Measurements from ENCODE around the gene LRRN2.

DNA sequence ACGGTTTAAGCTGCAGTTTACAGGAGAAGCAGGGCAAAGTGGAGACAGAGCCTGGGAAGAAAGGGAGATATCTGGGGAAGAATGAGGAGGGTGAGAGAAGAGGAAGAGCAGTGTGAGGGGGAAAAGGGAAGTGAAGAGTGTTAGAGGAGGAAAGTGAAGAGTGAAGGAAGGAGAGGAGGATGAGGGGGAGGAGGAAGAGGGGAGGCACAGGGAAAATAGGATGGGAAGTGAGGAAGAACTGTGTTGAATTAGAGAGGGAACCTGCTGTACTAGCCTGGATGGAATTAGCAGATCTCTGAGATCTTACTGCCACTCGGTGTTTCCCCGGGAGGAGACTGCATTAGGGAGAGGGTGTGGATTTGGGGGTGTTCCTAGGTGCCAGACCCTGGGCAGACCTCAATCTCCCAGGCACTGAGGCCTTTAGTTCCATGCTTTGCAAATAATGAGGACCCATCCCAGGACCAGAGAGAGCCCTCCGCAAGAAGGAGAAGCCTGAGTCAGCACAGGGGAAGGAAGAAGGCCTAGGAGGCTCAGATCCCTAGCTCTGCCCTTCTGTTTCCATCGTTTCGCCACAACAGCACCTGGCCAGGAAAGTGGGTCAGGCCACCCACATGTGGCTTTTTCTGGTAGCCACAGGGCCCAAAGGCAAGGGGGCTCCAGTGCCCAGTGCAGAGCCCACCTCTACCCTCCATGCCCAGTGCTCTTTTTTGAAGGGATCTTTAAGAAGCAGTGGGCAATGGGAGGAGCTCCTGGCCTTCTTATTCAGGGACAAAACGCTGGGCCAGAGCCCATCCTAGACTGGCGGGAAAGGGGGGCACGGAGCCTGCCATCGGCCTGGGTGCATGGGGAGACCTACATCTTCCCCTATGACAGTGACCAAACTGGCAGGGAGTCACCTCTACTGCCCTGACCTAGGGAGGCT, 2.0 kb downstream of the LRRN2 start:
- TF ChIP-seq ZNF274 (IDR thresholded peaks at IDR 0.05; ENCODE audit: low read depth, low read length), result no peak
- TF ChIP-seq SUZ12 (IDR thresholded peaks at IDR 0.05; ENCODE audit: extremely low read depth, insufficient read depth, insufficient read length), result no peak
- no peak for TF ChIP-seq YY1 (IDR thresholded peaks at IDR 0.05; ENCODE audit: insufficient read depth, insufficient read length)

Measured in NT2/D1 (cell line).